Psoas muscle (tissue), 8 donors: ENCODE measurements around the gene ITGAV. TPM values are rescaled to one million over a fixed set of nuclear protein-coding genes. Genes with fewer than 3 reads are reported as not detected.

Experiments used
- ATAC-seq, 4 donors: fragments of 200-7000 bp; cut with Tn5 transposase; one replicate each; pipeline ENCODE4 v1.9.1; 2020; ENCODE audit warnings: moderate library complexity in 3 of 4, mild to moderate bottlenecking in 2 of 4
- DNase-seq, 2 donors: peaks; one replicate each; pipeline ENCODE4 v3.0.0-alpha.2; 2020
- H3K27ac ChIP-seq: fragments of 200-600 bp; one replicate; pipeline ENCODE4 v1.8.0; 2022
- H3K27me3 ChIP-seq, 3 donors: fragments of 200-600 bp in 1 of 3; one replicate each; pipeline versions ENCODE4 v1.6.1 to v1.8.0; 2013 to 2022; ENCODE audit warnings: low read length in 2 of 3, mild to moderate bottlenecking in 2 of 3, moderate library complexity in 1 of 3; ENCODE audit not compliant: insufficient read depth in 3 of 3
- H3K36me3 ChIP-seq, 2 donors: fragments of 200-600 bp in 1 of 2; one replicate each; pipeline versions ENCODE4 v1.6.1 to v1.8.0; 2013 to 2022; ENCODE audit warnings: low read depth in 1 of 2, mild to moderate bottlenecking in 1 of 2, moderate library complexity in 1 of 2; ENCODE audit not compliant: insufficient read depth in 1 of 2
- H3K4me1 ChIP-seq: fragments of 200-600 bp; one replicate; pipeline ENCODE4 v1.8.0; 2022
- H3K4me3 ChIP-seq: fragments of 200-600 bp; one replicate; pipeline ENCODE4 v1.8.0; 2022; ENCODE audit warnings: mild to moderate bottlenecking
- H3K9me3 ChIP-seq: fragments of 200-600 bp; one replicate; pipeline ENCODE4 v1.8.0; 2022
- WGBS, 3 donors: extraction: QIAGEN DNeasy Blood & Tissue Kit; methylation state at CpG; one replicate each; pipeline versions ENCODE4 v1.1.6 to v1.1.7; 2013; 5-methylcytosine and 5-hydroxymethylcytosine counted together
- intact Hi-C, 2 donors: fragments of 100-400 bp; cut with DNase I; formaldehyde crosslinking; loops; one replicate each; pipeline versions ENCODE4 v1.11.0 to v1.14.2; 2022
- polyA plus RNA-seq, 3 donors: library from polyadenylated mRNA; stranded (reverse); fragments of 200-250 nt; gene quantifications; one replicate each; pipeline ENCODE4 v1.2.3, GENCODE V29; 2013
- total RNA-seq, 4 donors: library from RNA; stranded (reverse); fragmentation: NEBNext Ultra II Directional in 2 of 4; extraction: Animal tissue kit (Norgen Biotek cat#: 25700) in 2 of 4; gene quantifications; one replicate each; pipeline versions ENCODE4 v1.2.1 to v1.2.4, GENCODE V29; 2021 to 2023
- TF ChIP-seq, protein P1 (sequence below): fragments of 200-600 bp; IDR thresholded peaks from one replicate; pipeline ENCODE4 v1.8.0; 2022; ENCODE audit warnings: antibody characterized with exemption
- donor health status: healthy with polysubstance abuse.
- donor health status: DM: no; HTN: no; CAD: no; lungs with moderate emphysema.
- donor health status: Bipolar disorder and iron deficiency.
- donor health status: healthy.
- donor health status: DM: yes; HTN: yes; CAD: no.
- donor health status: DM: no; HTN: no; CAD: no.
- donor health status: DM: no; HTN: no; CAD: no.
- donor health status: DM: yes; HTN: yes; CAD: no.

Gene ITGAV
- total and polyA plus RNA-seq, 7 donors = 4.6 to 67.4 (median 28.2) TPM

DNA sequence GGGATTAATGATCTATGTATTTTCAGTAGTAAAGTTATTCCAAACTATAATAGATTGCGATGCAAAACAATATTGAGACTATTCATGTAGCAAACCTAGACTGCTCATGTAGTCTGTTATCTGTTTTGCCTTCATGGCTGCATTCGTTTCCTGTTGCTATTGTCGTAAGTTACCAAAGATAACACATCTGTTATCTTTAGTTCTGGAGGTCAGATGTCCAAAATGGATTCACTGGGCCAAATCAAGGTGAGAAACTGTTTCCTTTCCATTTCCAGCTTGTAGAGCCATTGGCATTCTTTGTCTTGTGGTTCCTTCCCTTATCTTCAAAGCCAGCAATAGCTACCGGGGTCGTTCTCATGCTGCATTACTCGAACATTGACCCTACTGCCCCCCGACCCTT is 20.9 kb downstream of the ITGAV start:
- Histone ChIP-seq H3K27ac (no peak overlapping the region), H3K4me1 (peaks cover 44% of the 10 kb centered on the region), H3K9me3 (no peaks in the 10 kb centered on the region), H3K27me3 (no peaks in the 10 kb centered on the region), H3K4me3 (no peak overlapping the region), H3K36me3 (no peaks in the 10 kb centered on the region)
- ATAC-seq = no peak
- TF ChIP-seq, protein P1, sequence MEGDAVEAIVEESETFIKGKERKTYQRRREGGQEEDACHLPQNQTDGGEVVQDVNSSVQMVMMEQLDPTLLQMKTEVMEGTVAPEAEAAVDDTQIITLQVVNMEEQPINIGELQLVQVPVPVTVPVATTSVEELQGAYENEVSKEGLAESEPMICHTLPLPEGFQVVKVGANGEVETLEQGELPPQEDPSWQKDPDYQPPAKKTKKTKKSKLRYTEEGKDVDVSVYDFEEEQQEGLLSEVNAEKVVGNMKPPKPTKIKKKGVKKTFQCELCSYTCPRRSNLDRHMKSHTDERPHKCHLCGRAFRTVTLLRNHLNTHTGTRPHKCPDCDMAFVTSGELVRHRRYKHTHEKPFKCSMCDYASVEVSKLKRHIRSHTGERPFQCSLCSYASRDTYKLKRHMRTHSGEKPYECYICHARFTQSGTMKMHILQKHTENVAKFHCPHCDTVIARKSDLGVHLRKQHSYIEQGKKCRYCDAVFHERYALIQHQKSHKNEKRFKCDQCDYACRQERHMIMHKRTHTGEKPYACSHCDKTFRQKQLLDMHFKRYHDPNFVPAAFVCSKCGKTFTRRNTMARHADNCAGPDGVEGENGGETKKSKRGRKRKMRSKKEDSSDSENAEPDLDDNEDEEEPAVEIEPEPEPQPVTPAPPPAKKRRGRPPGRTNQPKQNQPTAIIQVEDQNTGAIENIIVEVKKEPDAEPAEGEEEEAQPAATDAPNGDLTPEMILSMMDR = no peak
- intact Hi-C loops = no loop called here
- 52 to 64% (median 62%) methylated on average over 7 of the region's 7 CpGs for WGBS, 3 donors
- DNase-seq = no peak

DNA sequence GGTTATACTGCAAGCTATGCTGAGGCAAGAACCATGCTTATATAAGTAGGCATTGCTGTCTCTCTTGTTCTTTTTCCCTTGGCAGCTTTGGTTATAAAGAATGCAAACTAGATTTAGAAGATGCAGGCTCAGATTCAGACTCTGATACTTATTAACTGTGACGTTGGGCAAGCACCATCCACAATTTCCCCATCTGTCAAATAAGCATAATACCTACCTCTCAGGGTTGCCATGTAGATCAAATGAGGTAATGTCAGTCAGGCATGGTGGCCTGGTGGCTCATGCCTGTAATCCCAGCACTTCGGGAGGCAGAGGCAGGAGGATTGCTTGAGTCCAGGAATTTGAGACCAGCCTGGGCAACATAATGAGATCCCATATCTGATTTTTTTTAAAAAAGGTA is 21.7 kb downstream of the ITGAV start:
- no peak for DNase-seq
- 65 to 73% (median 71%) methylated on average over 2 of the region's 2 CpGs for WGBS, 3 donors
- intact Hi-C loops = no loop called here

DNA sequence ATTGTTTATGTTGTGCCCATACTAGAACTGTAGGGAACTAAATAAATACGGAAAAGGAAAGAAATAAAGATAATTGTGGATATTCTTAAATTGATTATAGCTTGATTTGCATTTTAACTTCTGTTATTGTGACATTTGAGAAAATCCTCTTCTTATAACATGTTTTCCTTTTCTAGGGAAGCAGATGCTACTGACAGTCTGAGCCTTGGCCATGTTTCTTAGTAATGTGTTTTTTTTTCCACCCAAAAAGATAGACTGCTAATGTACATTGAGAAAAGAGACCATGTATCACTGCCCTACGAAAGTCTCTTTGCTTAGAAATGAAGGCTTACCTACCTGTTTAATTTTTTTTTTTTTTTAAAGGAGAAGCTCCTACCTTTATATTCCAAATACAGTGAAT is 22.2 kb downstream of the ITGAV start:
- ATAC-seq (no peak), DNase-seq (no peak)
- no peaks in the 10 kb centered on the region for H3K9me3 ChIP-seq
- H3K27me3 ChIP-seq = no peaks in the 10 kb centered on the region
- intact Hi-C loops = no loop called here
- no peak overlapping the region for H3K27ac ChIP-seq
- WGBS, 3 donors = 92 to 93% (median 92%) methylated on average over 2 of the region's 2 CpGs
- no peaks in the 10 kb centered on the region for H3K36me3 ChIP-seq
- TF ChIP-seq, protein P1 = no peak
- H3K4me3 ChIP-seq = no peak overlapping the region
- peaks cover 46% of the 10 kb centered on the region for H3K4me1 ChIP-seq

More for the DNA sequence above, 21.7 kb downstream of the ITGAV start:
- H3K27ac ChIP-seq = no peak overlapping the region
- H3K4me3 ChIP-seq = no peak overlapping the region
- H3K9me3 ChIP-seq = no peaks in the 10 kb centered on the region
- no peaks in the 10 kb centered on the region for H3K27me3 ChIP-seq
- H3K4me1 ChIP-seq = peaks cover 44% of the 10 kb centered on the region
- H3K36me3 ChIP-seq = no peaks in the 10 kb centered on the region
- TF ChIP-seq, protein P1 = no peak
- no peak for ATAC-seq

DNA sequence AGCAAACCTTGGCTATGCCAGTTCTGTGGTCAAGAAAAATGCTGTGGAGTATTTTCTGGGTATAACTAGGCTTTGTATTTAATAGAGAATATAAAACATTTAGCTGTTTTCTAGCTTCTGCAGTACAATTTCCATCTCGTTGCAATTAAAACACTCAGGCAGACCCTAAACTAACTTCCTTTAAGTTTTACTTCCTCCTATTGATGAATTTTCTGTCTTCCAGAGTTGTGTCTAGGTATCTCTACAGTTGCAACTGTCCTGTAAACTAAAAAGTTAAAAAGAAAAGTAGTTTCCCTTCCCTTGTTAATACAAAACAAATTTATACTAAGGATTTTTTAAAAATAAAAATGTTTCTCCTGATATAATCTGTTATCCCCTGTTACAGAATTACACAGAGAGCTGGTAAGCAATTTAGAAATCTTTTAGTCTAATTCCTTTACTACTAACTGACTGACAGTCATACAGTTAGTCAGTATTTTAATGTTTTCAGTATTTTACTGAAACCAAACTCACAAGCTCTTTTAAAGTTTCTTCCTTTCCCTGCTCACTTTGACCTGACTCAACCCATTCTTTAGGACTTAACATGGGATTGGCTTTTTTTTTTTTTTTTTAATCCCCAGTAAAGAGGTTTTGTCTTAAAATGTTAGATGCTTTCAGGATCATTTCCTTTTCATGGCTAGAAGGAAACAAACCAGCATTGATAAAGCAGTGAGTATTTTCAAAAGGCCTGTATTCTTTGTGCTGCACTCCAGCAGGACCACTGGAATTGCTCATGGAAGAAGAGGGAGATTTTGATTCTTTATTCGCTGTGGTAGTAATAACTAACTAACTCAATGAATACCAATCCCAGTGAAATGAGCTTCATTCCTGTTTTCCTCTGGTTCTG is 22.9 kb downstream of the ITGAV start:
- Histone ChIP-seq H3K27ac (no peak overlapping the region), H3K4me1 (peaks cover 46% of the 10 kb centered on the region)

More for the DNA sequence above, 22.9 kb downstream of the ITGAV start:
- ATAC-seq (no peak), DNase-seq (no peak)
- TF ChIP-seq, protein P1 = no peak
- no peaks in the 10 kb centered on the region for H3K27me3 ChIP-seq
- H3K4me3 ChIP-seq = no peak overlapping the region
- 64 to 74% (median 66%) methylated on average over 2 of the region's 2 CpGs for WGBS, 3 donors
- no peaks in the 10 kb centered on the region for H3K36me3 ChIP-seq
- intact Hi-C loops = no loop called here
- H3K9me3 ChIP-seq = no peaks in the 10 kb centered on the region
